ENCODE results near the gene HSPG2.

DNA sequence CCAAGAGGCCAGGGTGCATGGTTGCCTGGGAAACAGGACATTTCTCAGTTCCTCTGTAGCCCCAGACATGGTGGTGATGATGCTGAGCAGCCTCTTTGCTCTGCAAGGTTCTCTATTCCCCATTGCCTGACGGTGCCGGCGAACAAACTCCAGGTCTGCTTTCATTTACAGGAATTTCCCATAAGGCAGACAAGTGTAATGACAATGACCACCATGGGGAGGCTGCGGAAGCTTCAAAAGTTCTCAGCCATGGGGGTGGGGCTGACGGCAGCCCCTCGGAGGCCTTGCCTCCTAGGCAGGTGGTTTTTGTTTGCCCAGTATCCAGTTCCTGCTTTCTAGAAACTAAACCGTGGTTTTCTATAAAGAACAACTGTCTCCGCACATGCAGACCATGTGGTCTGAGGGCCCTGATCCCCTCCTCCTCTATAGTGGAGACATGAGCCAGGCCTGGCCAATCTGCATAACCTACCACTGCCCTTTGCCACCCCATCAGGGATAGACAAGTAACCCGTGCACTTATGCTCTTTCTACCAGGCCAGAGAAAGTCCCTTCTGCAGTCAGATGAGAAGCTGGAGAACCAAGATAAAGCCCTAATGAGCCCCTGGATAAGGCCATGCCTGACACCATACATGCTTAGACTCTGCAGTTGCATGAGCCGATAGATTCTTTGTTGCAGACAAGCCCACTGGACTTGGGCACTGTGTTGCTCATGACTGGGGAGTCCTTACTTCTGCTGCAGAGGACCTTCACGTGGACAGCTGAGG, 71.0 kb downstream of the HSPG2 start:
- TF ChIP-seq, protein P1, sequence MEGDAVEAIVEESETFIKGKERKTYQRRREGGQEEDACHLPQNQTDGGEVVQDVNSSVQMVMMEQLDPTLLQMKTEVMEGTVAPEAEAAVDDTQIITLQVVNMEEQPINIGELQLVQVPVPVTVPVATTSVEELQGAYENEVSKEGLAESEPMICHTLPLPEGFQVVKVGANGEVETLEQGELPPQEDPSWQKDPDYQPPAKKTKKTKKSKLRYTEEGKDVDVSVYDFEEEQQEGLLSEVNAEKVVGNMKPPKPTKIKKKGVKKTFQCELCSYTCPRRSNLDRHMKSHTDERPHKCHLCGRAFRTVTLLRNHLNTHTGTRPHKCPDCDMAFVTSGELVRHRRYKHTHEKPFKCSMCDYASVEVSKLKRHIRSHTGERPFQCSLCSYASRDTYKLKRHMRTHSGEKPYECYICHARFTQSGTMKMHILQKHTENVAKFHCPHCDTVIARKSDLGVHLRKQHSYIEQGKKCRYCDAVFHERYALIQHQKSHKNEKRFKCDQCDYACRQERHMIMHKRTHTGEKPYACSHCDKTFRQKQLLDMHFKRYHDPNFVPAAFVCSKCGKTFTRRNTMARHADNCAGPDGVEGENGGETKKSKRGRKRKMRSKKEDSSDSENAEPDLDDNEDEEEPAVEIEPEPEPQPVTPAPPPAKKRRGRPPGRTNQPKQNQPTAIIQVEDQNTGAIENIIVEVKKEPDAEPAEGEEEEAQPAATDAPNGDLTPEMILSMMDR (IDR thresholded peaks at IDR 0.05; ENCODE audit: insufficient read depth, low read length, poor library complexity, severe bottlenecking): no peak
- no peak for TF ChIP-seq EZH2phosphoT487 (conservative IDR thresholded peaks at IDR 0.05; ENCODE audit: low read length)

Measured in SU-DHL-6 (cell line).